Smooth muscle cell of the umbilical artery (primary cell): ENCODE results near the gene RPL22. TPM values are rescaled to one million over a fixed set of nuclear protein-coding genes. Genes with fewer than 3 reads are reported as not detected.

Experiments
- total RNA-seq: library from RNA; depleted of rRNA; stranded (reverse); fragments of >200 nt; gene quantifications from 2 replicates; pipeline ENCODE4 v1.2.3, GENCODE V29; 2014

The RPL22 gene
- total RNA-seq, result 111 and 124 TPM in 2 replicates

DNA sequence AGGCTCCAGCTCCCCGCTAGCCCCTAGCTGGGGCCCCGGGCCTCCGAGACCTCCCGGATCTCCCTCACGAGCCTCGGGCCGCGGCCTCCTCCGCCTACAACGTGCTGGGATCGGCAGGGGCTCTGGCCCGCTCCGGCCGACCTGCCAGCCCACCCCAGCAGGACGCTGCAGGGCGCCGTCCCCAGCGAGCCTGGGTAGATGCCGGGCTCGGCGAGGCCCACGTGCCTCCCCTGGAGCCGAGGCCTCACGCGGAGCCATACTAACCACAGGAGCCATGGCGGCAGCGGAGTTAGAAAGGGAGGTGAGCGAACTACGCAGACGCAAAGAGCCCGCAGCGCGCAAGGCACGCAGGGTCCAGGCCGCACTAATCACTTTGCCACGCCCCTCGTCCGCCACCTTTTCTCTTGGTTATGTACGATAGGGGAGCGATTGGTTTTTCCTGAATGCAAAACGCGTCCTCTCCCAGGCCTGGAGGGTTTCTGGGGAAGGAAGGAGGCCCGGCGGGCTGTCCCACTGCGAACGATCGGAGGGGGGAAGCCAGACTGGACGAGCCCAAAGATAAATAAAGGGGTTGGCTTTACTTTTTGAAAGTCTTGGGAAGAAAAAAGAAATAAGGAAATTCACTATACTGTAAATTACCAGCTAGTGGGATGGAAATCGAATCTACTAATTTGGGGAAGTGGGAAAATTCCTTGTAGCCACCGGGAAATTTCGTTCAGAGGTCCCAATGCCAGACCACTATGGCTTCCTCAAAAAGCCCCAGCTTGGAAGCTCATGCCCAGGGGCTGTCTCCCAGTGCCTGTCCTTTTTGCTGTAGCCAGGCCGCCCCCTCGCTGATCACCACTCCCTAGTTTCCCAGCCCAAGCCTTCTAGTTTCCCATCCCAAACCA lies at the start of gene RPL22:
Gene RPL22 (minus strand): TSS at position 298 of the 890 bp plus-strand sequence. CDS start 22 bp downstream, at position 276.

DNA sequence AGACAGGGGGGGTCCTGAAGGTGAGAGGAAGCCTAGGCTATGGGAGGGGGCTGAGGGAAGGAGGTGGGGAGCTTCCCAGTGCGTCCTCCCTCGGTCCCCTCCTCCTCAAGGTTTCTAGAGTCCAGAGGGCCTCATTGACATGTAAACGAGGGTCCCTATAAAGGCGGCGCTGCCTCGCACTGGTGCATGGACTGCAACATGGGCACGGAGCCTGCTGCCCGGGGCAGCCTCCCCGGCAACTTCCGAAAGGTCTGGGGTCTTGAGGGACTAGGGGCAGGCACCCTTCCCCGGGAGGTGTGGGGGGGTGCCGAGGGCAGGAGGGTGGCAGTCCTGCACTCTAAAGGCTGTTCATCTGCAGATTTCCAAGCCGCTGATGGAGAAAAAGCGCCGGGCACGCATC lies 44.6 kb upstream of the RPL22 start, which contains the start of gene HES3:
Gene HES3 (plus strand): TSS at position 187 of the 400 bp plus-strand sequence. CDS start 187 bp downstream, at position 374.

DNA sequence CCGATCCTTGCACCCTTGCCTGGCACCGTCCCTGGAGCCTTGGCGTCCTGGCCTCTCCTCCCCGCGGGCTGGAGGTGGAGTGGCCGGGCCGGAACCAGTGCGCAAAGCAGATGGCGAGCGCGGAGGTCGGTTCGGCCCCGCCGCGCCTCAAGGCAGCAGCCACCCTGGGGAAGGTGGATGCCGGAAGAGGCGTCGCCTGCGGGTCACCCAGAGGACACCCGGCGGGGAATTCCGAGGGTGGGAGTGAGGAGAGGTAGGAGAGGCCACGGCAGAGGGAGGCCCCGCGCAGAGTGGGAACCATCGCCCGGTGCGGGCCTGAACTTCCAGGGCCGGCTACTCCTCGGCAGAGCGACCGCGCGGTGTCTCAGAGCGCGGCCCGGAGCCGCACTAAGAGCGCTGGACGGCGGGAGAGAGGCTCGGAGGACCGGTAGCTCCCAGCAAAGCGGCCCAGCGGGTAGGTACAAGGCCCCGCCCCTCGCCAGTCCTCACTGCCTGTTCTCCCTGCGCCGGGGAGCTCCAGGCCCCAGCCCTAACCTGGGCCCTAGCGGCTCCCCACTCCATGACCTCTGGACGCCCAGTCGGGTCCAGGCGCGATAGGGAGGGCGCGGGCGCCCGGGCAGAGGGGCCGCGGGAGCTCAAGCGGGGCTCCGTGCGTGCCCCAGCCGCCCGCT lies 6.6 kb upstream of the RPL22 start, which contains the start of gene RNF207:
Gene RNF207 (plus strand): TSS at position 271 of the 671 bp plus-strand sequence. CDS start 417 bp downstream, outside the sequence.

GRCh38 chr1:6180268-6180706 lies 19.1 kb downstream of the RPL22 start, which contains the start of gene CHD5:
TSS of gene CHD5 (minus strand) at chr1:6180321. CDS start at chr1:6180023, 298 bp downstream.

Other genes starting within 250 kb of the RPL22 start
- 6.2 and 9.7 TPM in 2 replicates for gene NPHP4, start 207.2 kb downstream of the RPL22 start, total RNA-seq
- gene KCNAB2, start 153.7 kb downstream of the RPL22 start, total RNA-seq, result 3.9 and 7.2 TPM in 2 replicates
- gene CHD5, start 19.3 kb downstream of the RPL22 start, total RNA-seq, result under 0.01 and 0.18 TPM in 2 replicates
- gene RNF207, start 6.5 kb upstream of the RPL22 start, total RNA-seq, result 56.1 and 57.0 TPM in 2 replicates
- gene ICMT, start 36.4 kb upstream of the RPL22 start, total RNA-seq, result 87.3 and 95.2 TPM in 2 replicates
- gene HES3, start 44.6 kb upstream of the RPL22 start, total RNA-seq, result not detected in 2 replicates
- gene GPR153, start 61.5 kb upstream of the RPL22 start, total RNA-seq, result 7.1 and 7.5 TPM in 2 replicates
- gene ACOT7, start 194.2 kb upstream of the RPL22 start, total RNA-seq, result 26.1 and 50.6 TPM in 2 replicates
- gene HES2, start 220.3 kb upstream of the RPL22 start, total RNA-seq, result 0.37 TPM in 1 of 2 replicates, not detected in the other
- 0.05 TPM in 1 of 2 replicates, not detected in the other for gene ESPN, start 225.2 kb upstream of the RPL22 start, total RNA-seq